Retina (tissue), 1 donor: ENCODE measurements around the gene TRIB2.
"Not testable (repeated sequence)": the region's sequence is repeated elsewhere in the genome, so short reads cannot be mapped to it uniquely, and the experiment has no call there.

Experiments used
- DNase-seq: peaks from one replicate; pipeline ENCODE4 v3.0.0-alpha.2; 2016

Gene TRIB2

DNA sequence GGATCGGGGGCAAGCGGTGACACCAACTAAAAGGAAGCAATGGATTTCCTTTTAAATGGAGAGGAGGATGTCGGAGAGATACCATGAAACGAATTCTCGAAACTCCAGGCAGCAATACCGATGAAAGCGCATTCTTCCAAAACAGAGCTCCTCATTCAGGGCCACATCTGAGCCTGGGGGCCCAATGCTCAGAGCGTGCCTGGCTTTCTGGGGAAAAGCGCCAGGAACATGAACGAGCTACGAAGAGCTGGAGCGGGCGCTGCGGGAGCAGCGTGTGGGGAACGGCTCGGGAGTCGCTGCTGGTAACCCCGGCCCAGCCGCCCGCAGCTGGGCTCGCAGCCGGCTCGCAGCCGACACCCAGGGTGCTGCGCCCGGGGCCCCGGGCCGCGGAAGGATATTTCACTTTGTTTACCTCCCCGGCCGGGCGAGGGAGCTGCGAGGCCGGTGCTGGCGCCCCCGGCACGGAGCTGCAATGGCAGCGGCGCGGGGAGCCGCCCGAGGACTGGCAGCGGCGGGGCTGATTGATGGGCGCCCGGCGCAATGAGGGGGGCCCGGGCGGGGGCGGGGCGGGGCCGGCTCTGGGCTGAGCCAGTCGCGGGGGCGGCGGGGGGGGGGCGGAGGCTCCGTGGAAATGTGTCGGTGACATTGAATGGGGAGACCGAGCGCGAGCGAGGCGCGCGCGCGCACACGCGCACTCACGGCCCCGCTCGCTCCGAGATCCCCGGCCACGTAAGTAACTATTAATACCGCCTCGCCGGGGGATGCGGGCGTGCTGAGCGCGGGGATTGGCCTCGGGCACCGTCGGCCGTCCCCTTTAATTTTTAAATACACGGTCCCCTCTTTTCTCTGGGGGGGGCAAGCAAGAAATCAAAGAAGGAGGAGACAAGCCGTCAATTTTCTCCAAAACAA lies at the start of gene TRIB2:
Gene TRIB2 (plus strand): TSS at position 655 of the 909 bp plus-strand sequence. CDS start 1,372 bp downstream, outside the sequence.
- DNase-seq, result peak; percentile 94

DNA sequence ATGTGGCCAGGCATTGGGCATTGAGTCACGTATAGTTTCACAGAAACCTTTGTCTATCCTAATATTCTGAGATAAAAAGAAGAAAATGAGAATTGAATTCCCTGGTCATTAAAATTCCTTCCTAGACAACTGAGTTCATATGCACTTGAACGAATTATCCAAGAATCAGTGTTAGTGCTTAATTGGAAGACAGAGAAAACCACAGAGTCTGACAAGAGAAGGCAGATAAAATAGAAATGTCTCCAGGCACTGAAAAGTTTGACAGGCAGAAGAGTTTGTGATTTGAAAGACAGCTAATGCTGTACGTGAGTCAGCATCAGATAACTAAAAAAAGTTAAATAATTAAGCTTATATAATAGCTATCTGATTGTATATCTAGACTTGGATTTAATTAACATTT lies 47.7 kb upstream of the TRIB2 start:
- no peak for DNase-seq

DNA sequence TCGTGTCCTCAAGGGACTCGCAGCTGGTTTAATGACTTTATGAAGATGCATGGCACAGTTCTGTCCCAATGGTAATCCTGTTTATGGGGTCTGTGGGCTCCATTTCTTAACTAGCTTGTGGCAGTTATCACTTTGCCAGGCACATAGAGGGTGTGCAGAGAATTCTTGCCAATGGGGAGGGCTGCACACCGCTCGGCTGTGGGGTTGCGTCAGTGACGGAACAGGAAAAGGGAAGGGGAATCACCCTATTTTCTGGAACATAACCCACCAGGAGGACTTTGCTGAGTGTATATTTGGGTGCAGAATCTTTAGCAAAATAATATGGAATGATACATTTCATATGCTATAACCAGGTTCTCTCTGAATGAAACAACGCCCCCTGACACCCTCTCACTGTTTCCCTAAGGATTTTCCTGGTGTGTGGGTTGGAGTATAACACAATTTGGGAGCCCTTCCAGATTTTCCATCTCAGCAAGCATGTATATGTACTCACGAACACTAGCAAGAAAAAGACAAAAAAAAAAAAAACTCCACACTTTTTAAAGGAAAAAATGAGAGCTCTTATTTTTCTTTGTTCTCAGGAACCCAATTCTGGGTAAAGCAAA lies 43.9 kb upstream of the TRIB2 start:
- DNase-seq, result no peak

DNA sequence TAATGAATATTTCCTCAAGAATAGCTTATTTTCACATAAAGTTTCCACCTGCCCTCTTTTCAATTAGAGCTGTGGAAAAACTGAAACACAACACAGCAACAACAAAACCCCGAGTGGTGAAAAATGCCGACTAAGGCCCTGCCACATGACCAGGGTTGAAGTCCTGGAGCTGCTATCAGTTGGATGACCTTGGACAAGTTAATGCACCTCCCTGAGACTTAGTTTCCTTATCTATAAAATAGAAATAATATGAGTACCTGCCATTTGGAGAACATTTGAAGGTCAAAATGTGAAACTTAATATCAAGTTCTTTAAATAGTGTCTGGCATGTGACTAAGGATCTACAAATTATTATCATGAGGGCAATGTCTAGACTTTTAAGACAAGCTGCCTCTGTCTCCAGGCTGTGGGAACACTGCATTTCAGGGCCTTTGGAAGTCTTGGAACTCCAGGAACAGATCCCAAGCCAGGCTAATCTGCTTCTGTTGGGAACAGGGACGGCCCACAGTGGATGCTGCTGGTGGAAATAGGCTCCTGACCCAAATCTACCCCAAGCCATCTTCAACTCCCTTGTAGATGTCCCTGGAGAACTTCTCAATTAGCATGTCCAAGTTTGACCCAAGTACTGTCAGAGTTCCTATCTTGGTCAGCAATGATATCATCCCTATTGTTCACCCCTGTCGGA lies 42.0 kb upstream of the TRIB2 start:
- no peak for DNase-seq

DNA sequence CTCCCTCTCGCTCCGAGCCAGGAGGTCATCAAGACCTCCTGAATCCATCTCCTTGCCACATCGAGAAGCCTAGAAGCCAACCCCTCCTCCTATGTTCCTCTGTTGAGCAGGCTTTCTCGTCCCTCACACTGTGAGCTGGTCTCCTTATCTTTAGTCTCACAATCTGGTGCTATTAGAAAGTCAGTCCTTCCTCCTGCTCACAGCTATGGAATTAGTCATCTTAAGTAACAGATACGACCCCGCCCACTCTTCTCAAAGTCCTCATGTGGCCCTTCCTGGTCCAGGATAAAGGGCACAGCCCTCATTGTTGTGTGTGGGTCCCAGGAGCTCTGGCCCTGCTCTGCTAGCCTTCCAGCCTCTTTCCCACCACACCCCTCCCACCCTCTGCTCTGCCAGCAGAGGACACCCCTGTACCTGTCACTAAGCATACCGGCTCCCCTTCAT lies 41.4 kb upstream of the TRIB2 start:
- no peak for DNase-seq

DNA sequence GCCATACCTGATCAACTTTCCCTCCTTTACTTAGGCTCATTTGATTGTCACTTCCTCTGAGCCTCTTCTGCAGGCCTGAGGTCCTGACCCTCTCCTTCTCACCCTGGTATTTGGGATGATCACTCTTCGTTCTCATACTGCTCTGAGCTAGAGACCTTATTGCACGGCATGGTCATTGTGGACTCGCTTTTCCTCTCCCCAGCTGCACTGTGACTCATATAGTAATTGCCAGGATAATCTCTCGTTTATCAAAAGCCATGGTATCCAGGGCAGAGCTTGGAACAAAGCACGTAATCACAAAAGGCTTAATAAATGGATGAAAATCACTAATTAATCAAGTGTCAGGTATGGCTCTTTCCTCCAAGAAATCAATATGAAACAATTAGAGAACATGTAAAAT lies 40.9 kb upstream of the TRIB2 start:
- no peak for DNase-seq

DNA sequence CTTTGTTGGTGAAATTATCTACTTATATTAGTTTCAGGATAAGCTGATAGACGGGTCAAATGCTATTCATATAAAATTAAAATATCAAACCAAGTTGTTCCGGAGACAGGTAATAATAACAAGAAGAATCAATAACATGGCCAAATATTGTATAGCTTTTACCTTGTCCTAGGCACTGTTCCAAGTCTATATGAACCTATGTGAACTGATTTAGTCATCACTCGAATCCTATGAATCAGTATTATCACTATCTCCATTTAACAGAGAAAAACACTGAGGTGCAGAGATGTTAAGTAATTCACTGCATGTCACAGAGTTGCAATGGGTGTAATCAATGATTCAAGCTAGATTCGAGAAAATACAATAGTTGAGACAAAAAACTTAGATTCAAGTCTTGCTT lies 40.0 kb upstream of the TRIB2 start:
- DNase-seq, result no peak

DNA sequence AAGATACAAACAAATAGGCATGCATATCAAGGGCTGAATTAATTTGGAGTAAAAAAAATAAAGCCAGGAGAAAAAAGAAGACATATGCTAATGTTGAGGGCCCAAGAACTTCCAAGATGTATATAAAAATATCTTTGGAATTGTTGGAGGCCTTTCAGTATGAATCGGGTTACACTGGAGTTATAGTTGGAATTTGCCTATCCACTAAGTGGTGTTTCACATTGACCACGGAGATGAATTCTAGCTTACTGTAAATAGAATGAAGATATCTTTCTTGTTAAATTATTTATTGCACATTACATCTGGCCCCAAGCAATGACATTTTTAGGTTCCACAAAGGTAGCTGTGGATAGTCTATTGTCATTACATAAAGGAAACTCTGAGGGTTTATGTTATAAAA lies 38.5 kb upstream of the TRIB2 start:
- DNase-seq, result no peak

DNA sequence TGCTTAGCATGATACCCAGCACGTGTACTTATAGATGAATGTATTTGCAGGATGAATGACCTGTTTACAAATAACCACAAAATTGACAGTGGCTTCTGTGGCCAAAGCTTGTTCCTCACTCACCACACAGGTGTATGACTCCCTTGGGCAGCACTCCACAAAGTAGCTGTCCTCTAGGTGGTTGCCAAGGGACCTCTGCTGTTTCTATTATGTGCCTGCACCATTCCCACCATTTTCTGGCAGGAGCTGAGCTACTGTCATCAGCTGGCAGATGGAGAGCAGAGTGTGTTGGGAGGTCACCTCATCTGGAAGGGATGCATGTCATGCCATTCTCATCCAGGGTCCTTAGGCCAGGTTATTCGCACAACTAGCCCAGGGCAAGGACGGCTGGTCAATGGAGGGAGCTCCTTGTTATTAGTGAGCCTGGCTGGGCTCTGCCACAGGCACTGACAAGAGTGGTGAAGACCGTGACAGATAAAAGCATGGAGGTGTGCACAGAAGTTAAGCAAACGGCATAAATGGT lies 37.1 kb upstream of the TRIB2 start:
- no peak for DNase-seq

DNA sequence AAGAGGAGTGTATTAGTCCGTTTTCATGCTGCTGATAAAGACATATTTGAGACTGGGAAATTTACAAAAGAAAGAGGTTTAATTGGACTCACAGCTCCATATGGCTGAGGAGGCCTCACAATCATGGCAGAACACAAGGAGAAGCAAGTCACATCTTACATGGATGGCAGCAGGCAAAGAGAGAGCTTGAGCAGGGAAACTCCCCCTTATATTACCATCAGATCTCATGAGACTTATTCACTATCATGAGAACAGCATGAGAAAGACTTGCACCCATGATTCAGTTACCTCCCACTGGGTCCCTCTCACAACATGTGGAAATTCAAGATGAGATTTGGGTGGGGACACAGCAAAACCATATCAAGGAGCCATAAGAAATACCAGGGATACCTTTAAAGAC lies 36.6 kb upstream of the TRIB2 start:
- not testable (repeated sequence) for DNase-seq

DNA sequence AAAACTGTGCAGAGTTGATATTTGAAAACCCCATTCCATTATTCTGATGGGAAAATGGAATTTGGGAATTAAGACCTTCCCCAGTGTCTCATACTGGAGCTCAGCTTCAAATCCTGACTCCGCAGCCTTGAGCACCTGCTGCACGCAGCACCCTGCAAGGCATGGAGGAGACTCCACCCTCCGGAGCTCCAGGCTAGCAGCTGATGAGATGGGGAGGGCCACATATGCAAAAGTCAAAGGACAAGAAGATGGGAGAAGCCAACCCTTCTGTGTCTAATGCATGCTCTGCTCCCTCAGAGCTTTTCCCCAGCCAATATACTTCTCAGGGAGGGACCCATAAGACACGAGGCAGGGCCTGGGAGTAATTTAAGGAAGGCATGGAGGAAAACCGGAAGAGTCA lies 34.7 kb upstream of the TRIB2 start:
- no peak for DNase-seq

DNA sequence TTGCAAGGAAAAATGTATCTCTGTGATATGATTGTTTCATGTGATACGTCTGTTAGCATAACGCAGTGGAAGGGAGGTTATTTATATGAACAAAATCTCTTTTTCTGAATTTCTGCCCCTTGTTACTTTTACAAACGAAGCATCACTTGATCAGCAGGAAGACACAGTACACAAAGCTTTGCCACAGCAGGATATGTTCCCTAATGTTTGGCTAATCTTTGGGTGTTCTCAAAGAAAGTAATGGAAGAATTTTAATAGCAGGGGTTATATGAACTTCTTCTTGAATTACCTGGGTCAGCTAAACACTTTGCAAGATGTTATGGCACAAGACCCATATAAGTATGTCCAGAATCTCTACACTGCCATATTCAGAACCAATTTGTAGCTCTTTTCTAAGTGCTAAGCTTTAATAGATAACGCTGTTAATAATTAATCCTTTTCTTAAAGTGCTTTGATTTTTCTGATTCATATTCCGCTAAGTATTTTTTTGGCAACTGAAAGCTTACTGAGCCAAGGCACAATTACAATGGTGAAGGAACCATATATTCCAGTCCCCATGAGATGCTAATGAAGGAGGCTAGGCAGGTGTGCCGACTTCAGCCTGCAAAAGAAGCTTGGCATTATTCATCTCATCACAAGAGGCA lies 33.2 kb upstream of the TRIB2 start:
- no peak for DNase-seq

DNA sequence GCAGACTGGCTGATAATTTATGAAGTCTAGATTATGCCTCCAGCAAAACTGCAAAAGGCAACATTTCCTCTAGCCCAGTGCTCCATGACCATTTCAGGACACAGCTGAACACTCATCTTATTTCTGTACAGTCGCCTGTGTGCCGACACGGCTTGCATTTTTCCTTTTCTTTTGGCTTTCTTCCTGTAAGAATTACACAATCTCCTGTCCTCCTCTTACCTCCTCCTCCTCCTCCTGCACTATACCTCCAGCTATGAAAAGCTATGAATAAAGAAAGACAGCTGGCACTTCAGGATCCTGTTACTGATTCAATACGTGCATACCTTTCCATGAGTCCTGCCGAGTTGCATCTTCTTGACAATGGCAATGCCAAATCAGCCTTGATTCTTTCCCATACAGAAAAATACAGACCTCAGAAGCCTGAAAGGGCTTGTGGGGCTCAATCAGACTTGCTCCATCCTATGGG lies 32.2 kb upstream of the TRIB2 start:
- no peak for DNase-seq

DNA sequence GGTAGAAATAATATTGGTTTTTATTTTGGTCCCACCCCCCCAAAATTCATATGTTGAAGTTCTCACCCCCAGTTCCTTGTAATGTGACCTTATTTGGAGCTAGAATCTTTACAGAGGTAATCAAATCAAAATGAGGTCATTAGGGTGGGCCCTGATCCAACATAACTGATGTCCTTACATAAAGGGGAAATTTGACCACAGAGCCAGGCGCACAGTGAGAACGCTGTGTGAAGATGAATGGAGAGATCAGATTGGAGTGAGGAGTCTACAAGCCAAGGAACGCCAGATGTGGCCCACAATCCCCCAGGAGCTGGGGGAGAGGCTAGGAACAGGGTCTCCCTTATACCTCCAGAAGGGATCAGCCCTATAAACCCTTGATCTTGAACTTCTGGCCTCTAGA lies 31.6 kb upstream of the TRIB2 start:
- no peak for DNase-seq

DNA sequence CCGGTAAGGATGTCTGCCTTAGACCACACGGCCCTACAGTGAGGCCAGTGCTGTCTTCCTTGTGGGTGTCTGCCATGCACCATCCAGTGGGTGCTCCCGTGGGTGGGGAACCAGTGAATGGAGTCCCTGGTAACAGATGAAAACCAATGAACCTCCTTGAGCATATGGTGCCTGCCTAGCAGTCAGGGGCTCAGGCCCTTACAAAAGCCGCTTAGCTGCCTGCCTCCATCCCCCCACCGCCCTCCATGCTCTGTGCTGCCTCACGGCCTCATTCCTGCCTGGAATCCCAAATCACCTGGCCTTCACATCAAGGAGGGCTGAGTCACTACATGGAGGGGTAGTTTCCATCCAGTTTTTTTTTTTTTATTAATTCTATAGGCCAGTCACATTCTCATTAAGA lies 30.8 kb upstream of the TRIB2 start:
- DNase-seq, result no peak

DNA sequence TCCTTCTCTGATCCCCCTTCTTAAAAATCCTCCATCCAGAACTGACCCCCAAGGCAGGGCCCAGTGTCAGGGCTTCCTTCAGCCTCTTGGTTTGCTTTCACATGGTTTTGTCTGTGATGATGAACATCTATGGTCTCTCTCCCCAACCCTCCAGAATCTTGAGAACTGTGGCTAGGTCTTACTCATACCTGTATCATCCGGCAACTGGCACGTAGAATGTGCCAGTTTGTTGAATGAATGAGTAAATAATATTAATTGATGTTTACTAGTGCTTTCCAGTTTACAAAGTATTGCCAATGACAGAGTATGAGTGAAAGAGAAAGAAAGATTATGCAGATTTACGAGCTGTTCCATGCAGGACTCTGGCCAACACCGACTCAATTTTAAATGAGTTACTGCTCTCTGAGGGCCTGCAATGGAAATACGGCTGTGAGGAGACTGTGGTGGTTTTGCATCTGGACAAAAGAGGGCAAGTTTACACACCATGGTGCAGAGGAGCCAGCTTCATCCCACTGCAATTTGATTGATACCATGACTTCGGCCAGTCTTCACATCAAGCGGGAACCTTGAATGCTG lies 29.9 kb upstream of the TRIB2 start:
- DNase-seq, result no peak

DNA sequence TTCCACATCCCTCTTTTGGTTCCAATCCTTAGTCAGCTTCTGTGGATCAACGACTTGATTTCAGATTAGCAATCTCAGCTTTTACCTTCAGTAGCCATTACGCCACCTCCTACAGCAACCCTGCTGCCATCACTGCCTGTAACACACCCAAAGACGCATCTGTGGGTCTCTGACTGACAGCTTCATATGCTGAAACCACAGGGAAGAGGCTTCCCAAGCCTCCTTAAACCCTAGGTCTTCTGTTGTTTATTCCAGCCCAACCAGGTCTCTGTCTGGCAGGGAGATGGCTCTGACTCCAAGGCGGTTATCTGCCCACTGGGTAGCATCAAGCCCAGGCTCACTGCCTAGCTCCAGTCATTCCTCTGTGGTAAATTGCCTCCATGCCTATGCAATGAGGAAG lies 28.6 kb upstream of the TRIB2 start:
- DNase-seq, result no peak

DNA sequence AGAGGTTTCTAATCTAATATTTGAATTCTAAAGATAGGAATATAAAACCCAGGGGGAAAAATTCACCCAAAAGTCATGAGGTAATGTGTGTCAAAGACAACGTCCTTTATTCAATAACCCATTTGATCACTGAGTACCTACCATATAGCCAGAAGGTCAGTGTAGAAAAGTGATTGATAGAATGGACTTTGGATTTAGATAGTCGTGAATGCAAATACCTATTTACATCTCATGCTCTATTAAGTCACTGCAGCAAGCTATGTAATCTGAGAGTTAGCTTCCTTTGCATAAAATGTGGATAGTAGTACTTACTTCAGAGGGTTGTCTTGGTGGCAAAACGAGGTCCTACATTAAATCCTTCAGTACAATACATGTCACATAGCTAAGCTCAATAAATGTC lies 27.8 kb upstream of the TRIB2 start:
- DNase-seq, result no peak

DNA sequence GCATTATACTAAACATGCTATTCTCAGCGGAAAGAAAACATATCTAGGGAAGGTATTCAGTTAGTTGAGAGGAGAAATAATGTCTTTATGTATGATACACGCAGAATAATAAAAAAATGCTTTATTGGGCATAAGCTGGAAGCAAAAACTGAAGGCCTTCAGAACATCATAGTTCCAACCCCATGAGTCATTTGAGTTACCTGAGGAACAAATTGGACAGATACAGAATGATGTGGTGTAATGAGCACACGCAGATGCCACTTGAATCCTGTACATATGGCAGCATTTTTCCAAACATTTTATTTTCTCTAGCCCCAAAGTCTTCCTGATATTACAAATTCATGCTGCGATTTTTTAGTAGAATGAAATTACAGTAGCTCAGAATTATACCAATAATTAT lies 23.2 kb upstream of the TRIB2 start:
- DNase-seq, result no peak

DNA sequence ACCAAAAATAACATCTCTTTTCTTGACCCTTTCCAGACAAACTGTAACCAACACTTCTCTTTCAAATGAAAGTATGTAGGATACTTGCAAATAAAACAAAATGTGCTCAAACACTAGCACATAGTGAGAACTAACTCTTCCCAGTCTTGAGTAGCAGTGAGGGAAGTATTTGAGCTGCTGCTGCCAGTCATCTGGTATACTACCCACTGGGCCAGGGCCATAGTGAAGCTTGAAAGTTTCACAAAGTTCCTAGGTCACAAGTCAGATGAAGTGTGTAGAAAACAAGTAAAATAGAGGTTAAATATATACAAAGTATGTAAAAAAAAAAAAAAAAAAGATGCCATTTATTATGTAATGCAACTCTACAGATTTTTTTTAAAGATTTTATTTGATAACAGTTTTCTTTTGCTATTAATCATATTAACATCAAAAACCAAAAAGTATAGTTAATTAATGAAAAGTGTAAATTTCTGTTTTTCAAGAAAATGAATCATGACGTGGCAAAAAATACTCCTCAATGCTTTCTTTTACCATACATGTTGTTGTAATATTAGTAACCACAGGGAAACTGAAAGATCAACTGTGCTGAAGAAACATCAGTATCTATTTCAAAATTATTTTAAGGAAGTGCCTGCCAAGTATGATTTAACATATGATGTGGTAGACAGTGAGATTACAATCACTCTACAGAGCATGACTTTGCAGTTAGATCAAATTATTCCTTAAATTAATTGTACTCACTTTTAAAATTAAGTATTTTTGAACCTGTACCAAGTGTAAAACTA lies 21.6 kb upstream of the TRIB2 start:
- DNase-seq, result no peak

DNA sequence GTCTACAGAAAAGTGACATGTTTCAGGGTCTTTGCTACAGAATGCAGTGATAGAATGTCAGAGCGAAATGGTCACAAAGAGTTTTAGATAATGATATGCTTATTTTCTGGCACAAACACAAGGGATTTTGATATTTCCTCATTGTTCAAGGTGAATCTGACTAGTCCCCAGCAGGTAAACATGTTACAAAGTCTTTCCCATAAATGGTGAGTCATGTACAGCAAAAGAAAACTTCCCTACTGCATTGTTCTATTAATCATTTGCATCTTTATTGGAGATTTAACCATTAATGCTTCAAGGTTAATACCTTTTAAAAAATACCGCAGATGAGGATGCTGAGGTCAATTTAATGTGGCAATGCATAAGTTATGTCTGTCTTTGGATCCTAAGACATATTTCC lies 19.1 kb upstream of the TRIB2 start:
- no peak for DNase-seq

DNA sequence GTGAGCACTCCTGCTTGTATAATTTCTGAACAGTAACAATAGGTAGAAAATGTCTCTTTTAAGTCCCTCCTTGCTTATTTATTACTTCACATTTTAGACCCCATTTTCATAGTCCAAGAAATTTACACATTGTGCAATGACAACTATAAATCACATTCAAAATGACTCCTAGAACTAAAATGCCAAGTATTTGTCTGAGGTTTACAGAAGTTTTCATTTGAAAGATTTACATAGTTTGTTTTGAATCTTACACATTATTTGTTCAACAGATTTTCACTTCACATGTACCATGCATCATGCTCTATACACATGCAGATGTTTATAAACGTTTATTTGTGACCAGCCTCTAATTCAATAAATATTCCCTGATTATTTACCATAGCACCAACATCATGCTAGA lies 15.7 kb upstream of the TRIB2 start:
- no peak for DNase-seq
